PFSK-1 (cell line): ENCODE results near the gene MAP4.

ENCODE experiments used
- POLR2AphosphoS5 ChIP-seq: IDR thresholded peaks from 2 replicates; pipeline ENCODE4 v1.6.1; 2012; ENCODE audit warnings: low read depth, mild to moderate bottlenecking, control low read depth, low read length, moderate library complexity
- REST ChIP-seq, 2 experiments: IDR thresholded peaks; 2 replicates each; pipeline versions ENCODE4 v1.6.1 to v1.8.0; 2011 to 2012; ENCODE audit warnings: low read depth in 2 of 2, low read length in 2 of 2, control low read depth in 1 of 2, inconsistent platforms in 1 of 2, mild to moderate bottlenecking in 1 of 2, moderate library complexity in 1 of 2; ENCODE audit not compliant: insufficient read depth in 1 of 2
- TAF1 ChIP-seq: IDR thresholded peaks from 2 replicates; pipeline ENCODE4 v1.6.1; 2012; ENCODE audit warnings: low read length, control low read depth, borderline replicate concordance; ENCODE audit not compliant: insufficient read depth

GRCh38 chr3:47847801-47848518 lies 168.3 kb downstream of the MAP4 start:
- TF ChIP-seq TAF1: no peak
- TF ChIP-seq REST (IDR thresholded peaks at IDR 0.05; ENCODE audit: insufficient read depth in 1 of 2, low read depth in 2 of 2, low read length in 2 of 2): no peak
- no peak for TF ChIP-seq POLR2AphosphoS5
